Measurements from ENCODE around the gene LRFN4.

Gene LRFN4

GRCh38 chr11:66889960-66890359 lies 33.1 kb downstream of the LRFN4 start:
- no peak for DNase-seq (ENCODE audit: low spot score)

DNA sequence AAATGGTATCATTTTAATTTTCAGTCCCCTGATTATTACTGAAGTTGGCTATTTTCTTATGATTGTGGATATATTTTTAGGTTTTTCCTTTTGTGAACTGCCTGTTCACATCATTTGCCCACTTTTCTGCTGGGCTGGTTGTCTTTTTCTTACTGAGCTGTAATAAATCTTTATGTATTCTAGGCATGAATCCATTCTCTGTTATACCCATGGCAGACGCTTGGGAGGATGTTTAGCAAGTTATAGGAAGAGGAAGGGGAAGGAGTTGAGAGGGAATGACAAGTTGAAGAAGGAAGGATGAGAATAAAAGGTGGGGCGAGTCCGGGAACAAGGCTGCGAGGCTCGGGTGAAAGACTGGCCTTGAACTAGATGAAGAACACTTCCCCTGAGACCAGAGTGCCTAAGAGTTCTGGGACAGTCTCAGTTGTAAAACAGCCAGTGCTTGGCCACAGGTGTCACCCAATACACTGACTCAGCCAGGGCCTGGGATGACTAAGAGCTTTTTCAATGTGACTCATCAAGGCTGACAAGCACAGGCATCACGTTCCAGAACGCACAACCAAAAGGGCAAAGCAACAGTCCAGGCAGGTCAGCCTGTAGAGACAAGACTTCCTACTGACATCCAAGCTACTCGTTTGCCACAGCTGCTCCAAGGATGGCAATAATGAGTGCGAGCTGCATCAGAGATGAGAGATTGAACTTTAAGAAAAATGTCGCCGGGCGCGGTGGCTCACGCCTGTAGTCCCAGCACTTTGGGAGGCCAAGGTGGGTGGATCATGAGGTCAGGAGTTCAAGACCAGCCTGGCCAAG lies 35.2 kb downstream of the LRFN4 start:
- DNase-seq (ENCODE audit: low spot score): peak; percentile 51

DNA sequence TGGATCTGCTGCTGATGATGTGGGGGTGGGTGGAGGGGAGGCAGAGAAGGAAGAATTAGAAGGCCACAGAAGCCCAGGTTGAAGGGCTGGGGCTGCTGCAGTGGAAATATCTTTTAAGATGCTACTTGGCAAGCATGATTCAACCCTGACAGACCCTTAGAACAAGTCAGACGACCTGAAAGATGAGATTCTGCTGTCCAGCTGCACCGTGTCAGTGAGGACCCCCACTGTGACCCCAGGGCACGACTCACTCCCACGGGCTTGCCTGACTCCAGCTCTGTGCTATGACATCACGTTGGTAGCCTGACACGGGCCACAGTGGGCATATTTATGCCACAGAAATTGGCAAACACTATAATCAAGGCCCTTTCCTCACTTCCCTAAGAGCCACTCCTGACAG lies 36.0 kb downstream of the LRFN4 start:
- DNase-seq (ENCODE audit: low spot score): no peak

DNA sequence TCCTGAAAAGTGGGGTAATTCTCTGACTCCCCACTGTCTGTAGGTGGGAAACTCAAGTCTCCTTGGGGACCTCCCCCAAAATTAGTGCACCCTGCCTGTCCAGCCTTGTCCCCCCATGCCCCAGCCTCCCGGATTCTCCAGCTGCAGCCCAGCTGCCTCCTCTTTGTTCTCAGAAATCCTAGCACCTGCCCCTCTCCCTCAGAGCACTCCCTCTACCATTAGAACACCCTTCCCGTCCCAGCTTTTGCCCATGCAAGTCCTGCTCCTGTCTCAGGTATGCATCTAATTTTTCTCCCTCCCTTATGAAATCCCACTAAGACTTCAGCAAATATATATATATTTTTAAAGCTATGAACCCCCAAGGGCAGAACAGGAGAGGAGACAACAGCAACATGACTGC lies 37.3 kb downstream of the LRFN4 start:
- DNase-seq (ENCODE audit: low spot score): no peak

DNA sequence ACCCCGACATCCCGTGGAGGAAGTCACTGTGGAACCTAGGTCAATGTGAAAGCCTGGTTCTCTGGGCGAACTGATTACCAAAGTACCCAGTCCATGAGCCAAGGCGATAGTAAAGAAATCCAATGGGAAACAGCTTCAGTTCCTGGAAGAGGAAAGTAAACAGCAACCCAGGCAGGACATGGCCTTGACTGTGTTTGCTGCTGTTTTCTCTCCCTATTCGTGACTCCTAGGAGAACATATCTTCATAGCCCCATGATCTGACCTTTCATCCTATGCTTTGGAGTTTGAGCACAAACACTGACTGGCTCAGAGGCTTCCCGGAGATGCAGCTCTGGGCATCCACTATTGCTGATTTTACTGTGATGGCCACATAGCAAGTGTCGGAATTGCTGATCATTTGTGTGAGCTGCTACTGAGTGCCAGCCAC lies 45.1 kb downstream of the LRFN4 start:
- no peak for DNase-seq (ENCODE audit: low spot score)

DNA sequence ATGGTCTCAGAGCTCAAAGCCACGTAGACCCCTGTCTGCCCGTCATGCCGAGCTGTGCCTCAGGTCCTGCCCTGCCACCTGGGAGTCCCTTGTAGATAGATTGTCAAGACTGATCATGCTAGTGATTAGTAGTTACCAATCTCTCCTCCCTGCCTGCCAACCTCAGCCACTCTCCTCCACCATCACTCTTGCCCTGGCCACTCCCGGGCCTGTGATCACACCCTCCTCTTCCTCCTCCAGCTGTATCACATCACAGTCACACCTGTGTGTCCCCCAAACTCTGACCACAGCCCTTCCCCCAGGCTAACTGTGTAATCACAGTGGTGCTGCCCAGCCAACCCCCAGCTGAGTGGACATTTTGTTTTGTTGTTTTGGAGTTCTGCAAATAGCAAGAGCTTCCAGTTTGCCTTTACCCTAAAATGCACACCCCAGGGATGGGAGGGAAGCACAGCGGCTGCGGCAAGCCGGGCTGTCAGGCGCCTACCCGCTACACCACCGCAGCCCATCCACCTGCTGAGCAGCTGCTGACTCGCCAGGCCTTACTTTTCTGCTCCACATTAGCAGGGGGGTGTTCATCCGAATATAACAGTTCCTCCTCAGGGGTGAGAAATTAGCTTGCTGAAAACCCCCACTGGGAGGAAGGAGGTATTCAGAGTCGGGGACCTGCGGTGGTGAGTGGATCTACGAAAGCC lies 45.8 kb downstream of the LRFN4 start:
- peak; percentile 29 for DNase-seq (ENCODE audit: low spot score)

- DNase-seq (ENCODE audit: low spot score): no peak
These were observed 47.2 kb downstream of the LRFN4 start for GRCh38 chr11:66904055-66904454.

GRCh38 chr11:66904561-66904960 lies 47.7 kb downstream of the LRFN4 start:
- DNase-seq (ENCODE audit: low spot score): no peak

GRCh38 chr11:66904981-66905521 lies 48.2 kb downstream of the LRFN4 start:
- peak; percentile 14 for DNase-seq (ENCODE audit: low spot score)

- DNase-seq (ENCODE audit: low spot score): no peak
These were observed 48.8 kb downstream of the LRFN4 start for GRCh38 chr11:66905631-66906030.

- DNase-seq (ENCODE audit: low spot score): peak; percentile 34
These were observed 49.3 kb downstream of the LRFN4 start for GRCh38 chr11:66906061-66906733.

DNA sequence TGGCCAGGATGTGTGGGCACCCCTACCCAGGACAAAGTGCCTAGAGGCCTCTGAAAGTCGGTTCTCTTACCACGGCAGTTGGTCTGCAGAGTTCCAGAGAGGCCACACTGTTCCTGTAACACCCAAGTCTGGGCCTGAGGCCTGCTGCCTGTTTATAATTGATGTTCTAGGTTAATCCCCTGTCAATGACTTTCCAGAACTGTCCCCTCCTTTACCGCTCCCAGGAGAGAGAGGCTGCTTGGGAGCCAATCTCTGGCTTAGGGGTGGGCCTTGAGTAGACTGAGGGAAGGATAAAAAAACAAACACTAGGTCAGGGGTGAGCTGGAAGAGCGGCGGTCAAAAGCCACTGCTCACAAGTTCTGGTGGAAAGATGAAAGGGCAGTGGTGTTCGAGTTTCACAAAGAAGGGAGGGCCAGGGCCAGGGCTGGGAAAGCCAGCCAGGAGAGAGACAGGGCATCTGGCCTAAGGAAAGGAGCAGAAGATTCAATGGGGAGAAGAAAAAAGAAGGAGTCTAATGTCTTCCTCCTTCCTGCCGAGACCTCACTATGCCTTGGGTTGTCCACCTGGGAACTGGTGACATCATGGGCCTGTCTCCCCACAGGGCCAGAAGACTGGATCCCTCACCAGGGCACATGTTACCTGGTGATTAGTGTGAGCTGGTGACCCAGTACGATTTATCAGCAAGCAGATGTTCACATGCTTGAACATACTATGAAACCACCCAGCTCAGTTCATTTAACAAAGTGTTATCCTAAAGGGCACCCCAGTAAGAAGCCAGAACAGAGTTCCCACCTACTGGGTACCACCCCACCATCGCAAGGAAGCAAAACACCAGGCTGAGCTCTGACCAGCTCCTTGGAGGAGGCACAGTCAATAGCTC lies 51.1 kb downstream of the LRFN4 start:
- DNase-seq (ENCODE audit: low spot score): no peak

GRCh38 chr11:66909181-66909580 lies 52.3 kb downstream of the LRFN4 start:
- no peak for DNase-seq (ENCODE audit: low spot score)

GRCh38 chr11:66910016-66910415 lies 53.2 kb downstream of the LRFN4 start:
- DNase-seq (ENCODE audit: low spot score): no peak

Data from iPS-NIHi11 (cell line).